Adrenal gland (tissue), 5 donors: ENCODE data around the gene PRPF31.

ENCODE experiments used
- POLR2A ChIP-seq, 2 donors: fragments of 450-650 bp; IDR thresholded peaks; one replicate each; pipeline ENCODE4 v1.6.1; 2017; ENCODE audit warnings: antibody characterized with exemption in 2 of 2, mild to moderate bottlenecking in 2 of 2, moderate library complexity in 1 of 2
- TF ChIP-seq, protein P1 (sequence below), 6 experiments: fragments of 450-650 bp in 4 of 6; fragments of 200-600 bp in 2 of 6; sonication (generic) in 1 of 6; IDR thresholded peaks; 1 replicate in 5 of 6; 2 replicates in 1 of 6; pipeline versions ENCODE4 v1.5.1 to v1.8.0; 2016 to 2021; ENCODE audit warnings: antibody characterized with exemption in 6 of 6, mild to moderate bottlenecking in 2 of 6, moderate library complexity in 1 of 6
- donor health status: DM: no; HTN: no; CAD: no.

DNA sequence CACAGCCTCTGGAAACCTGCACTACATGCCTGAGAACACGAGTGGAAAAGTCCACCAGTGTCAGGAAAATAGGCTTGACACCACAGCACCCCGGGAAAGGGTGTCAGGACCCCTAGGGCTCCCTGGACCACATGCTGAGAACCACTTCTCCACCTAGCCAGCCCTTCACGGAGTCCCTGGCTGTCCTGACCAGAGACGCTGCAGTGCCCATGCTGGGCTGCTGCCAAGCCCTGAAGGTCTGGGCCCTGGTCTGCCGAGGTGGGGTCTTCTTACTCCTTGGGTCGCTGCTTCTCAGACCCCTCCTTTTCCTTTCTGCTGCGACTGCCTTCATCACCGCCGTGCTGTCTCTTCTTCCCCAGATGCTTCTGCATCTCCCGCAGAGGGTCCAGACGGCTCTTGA, 40.9 kb downstream of the PRPF31 start:
- TF ChIP-seq, protein P1, sequence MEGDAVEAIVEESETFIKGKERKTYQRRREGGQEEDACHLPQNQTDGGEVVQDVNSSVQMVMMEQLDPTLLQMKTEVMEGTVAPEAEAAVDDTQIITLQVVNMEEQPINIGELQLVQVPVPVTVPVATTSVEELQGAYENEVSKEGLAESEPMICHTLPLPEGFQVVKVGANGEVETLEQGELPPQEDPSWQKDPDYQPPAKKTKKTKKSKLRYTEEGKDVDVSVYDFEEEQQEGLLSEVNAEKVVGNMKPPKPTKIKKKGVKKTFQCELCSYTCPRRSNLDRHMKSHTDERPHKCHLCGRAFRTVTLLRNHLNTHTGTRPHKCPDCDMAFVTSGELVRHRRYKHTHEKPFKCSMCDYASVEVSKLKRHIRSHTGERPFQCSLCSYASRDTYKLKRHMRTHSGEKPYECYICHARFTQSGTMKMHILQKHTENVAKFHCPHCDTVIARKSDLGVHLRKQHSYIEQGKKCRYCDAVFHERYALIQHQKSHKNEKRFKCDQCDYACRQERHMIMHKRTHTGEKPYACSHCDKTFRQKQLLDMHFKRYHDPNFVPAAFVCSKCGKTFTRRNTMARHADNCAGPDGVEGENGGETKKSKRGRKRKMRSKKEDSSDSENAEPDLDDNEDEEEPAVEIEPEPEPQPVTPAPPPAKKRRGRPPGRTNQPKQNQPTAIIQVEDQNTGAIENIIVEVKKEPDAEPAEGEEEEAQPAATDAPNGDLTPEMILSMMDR (IDR thresholded peaks at IDR 0.05), result no peak
- no peak for TF ChIP-seq POLR2A (IDR thresholded peaks at IDR 0.05)
